ENCODE data around the gene BMI1. TPM values are rescaled to one million over a fixed set of nuclear protein-coding genes. Genes with fewer than 3 reads are reported as not detected.
"Not testable (repeated sequence)": the region's sequence is repeated elsewhere in the genome, so short reads cannot be mapped to it uniquely, and the experiment has no call there.

BMI1 gene
- total and polyA plus RNA-seq, 2 experiments from 2014 or later, result 2.3 to 10.7 TPM

GRCh38 chr10:22356324-22356873 lies 35.5 kb downstream of the BMI1 start:
- Histone ChIP-seq H2AFZ (0 out of 2 replicates have a peak overlapping the region, but pooled peaks have one; percentile 38), H3K4me1 (ENCODE audit: insufficient read depth) (no peaks in the 10 kb centered on the region), H3K36me3 (ENCODE audit: insufficient read depth) (no peaks in the 10 kb centered on the region), H3K27ac (ENCODE audit: low read depth) (no peak overlapping the region), H3K79me2 (replicated peaks; ENCODE audit: insufficient read depth) (no peaks in the 10 kb centered on the region), H3K4me3 (no peak overlapping the region), H3K27me3 (ENCODE audit: insufficient read depth) (no peaks in the 10 kb centered on the region), H4K20me1 (replicated peaks; ENCODE audit: insufficient read depth) (no peaks in the 10 kb centered on the region; the same call in 1 of the 2 replicates), H3K4me2 (no peak overlapping the region), H3K9me2 (ENCODE audit: insufficient read depth) (no peaks in the 10 kb centered on the region), H3F3A (replicated peaks; ENCODE audit: low read depth) (no peaks in the 10 kb centered on the region)
- Mint-ChIP-seq H3K27me3 (ENCODE audit: insufficient read depth, low read depth, poor library complexity) (peaks cover 1% of the 10 kb centered on the region), H3K9me3 (no peaks in the 10 kb centered on the region), H3K4me3 (no peak overlapping the region), H3K27ac (no peak overlapping the region), H3K4me1 (peaks cover 3% of the 10 kb centered on the region; the same call in 1 of the 3 replicates), H3K36me3 (ENCODE audit: low read depth) (no peaks in the 10 kb centered on the region)
- ATAC-seq, result no peak
- no peak for DNase-seq (ENCODE audit: low spot score)
- TF ChIP-seq ZNF331 (CRISPR knock-in tag; IDR thresholded peaks at IDR 0.05; ENCODE audit: low read depth), result no peak
- TF ChIP-seq POLR2AphosphoS5 (IDR thresholded peaks at IDR 0.05; ENCODE audit: low read depth), result no peak

- not testable (repeated sequence) for H3K36me3 ChIP-seq (ENCODE audit: insufficient read depth); H3F3A ChIP-seq (replicated peaks; ENCODE audit: low read depth); DNase-seq (ENCODE audit: low spot score); H3K27me3 ChIP-seq (ENCODE audit: insufficient read depth); H3K27me3 Mint-ChIP-seq (ENCODE audit: insufficient read depth, low read depth, poor library complexity); H3K79me2 ChIP-seq (replicated peaks; ENCODE audit: insufficient read depth); H3K9me2 ChIP-seq (ENCODE audit: insufficient read depth); H3K9me3 Mint-ChIP-seq; H3K4me3 Mint-ChIP-seq; H2AFZ ChIP-seq; H3K27ac Mint-ChIP-seq; ATAC-seq; H3K4me1 Mint-ChIP-seq; H3K4me1 ChIP-seq (ENCODE audit: insufficient read depth); H3K4me2 ChIP-seq; H3K27ac ChIP-seq (ENCODE audit: low read depth); H3K4me3 ChIP-seq; H4K20me1 ChIP-seq (replicated peaks; ENCODE audit: insufficient read depth); H3K36me3 Mint-ChIP-seq (ENCODE audit: low read depth)
These were observed 36.9 kb downstream of the BMI1 start for GRCh38 chr10:22357770-22358169.

GRCh38 chr10:22363305-22363704 lies 42.4 kb downstream of the BMI1 start:
- Mint-ChIP-seq H3K9me3 (no peaks in the 10 kb centered on the region), H3K4me3 (no peak overlapping the region), H3K4me1 (peaks cover 3% of the 10 kb centered on the region; the same call in 1 of the 3 replicates), H3K27me3 (ENCODE audit: insufficient read depth, low read depth, poor library complexity) (no peaks in the 10 kb centered on the region), H3K36me3 (ENCODE audit: low read depth) (no peaks in the 10 kb centered on the region), H3K27ac (no peak overlapping the region)
- Histone ChIP-seq H3K79me2 (replicated peaks; ENCODE audit: insufficient read depth) (no peaks in the 10 kb centered on the region), H3K36me3 (ENCODE audit: insufficient read depth) (no peaks in the 10 kb centered on the region), H3K27ac (ENCODE audit: low read depth) (no peak overlapping the region), H3K4me2 (no peak overlapping the region), H3K9me2 (ENCODE audit: insufficient read depth) (no peaks in the 10 kb centered on the region), H3K4me1 (ENCODE audit: insufficient read depth) (no peaks in the 10 kb centered on the region), H3K27me3 (ENCODE audit: insufficient read depth) (no peaks in the 10 kb centered on the region), H3F3A (replicated peaks; ENCODE audit: low read depth) (no peaks in the 10 kb centered on the region), H3K4me3 (no peak overlapping the region), H2AFZ (no peak overlapping the region), H4K20me1 (replicated peaks; ENCODE audit: insufficient read depth) (no peaks in the 10 kb centered on the region)
- DNase-seq (ENCODE audit: low spot score) (no peak), ATAC-seq (no peak)
- TF ChIP-seq POLR2AphosphoS5 (IDR thresholded peaks at IDR 0.05; ENCODE audit: low read depth) (no peak), ZNF114 (CRISPR knock-in tag; IDR thresholded peaks at IDR 0.05) (no peak), NANOG (IDR thresholded peaks at IDR 0.05; ENCODE audit: borderline replicate concordance) (no peak), JUNB (IDR thresholded peaks at IDR 0.05; ENCODE audit: unreplicated experiment) (no peak), EZH2phosphoT487 (IDR thresholded peaks at IDR 0.05; ENCODE audit: unreplicated experiment) (no peak), ZNF462 (CRISPR knock-in tag; IDR thresholded peaks at IDR 0.05) (no peak), CREB1 (CRISPR knock-in tag; IDR thresholded peaks at IDR 0.05; ENCODE audit: low read depth) (no peak), ZNF331 (CRISPR knock-in tag; IDR thresholded peaks at IDR 0.05; ENCODE audit: low read depth) (no peak), CTCF (conservative IDR thresholded peaks at IDR 0.05; ENCODE audit: low read depth in 2 of 2) (no peak)
